GM19025 (cell line): ENCODE data around the gene ATXN1.

Source experiments
- ATAC-seq: cut with Tn5 transposase; IDR thresholded peaks from one replicate; pipeline ENCODE4 v1.9.1; 2021; ENCODE audit warnings: mild to moderate bottlenecking, low read depth, moderate library complexity; ENCODE audit not compliant: unreplicated experiment

The ATXN1 gene

DNA sequence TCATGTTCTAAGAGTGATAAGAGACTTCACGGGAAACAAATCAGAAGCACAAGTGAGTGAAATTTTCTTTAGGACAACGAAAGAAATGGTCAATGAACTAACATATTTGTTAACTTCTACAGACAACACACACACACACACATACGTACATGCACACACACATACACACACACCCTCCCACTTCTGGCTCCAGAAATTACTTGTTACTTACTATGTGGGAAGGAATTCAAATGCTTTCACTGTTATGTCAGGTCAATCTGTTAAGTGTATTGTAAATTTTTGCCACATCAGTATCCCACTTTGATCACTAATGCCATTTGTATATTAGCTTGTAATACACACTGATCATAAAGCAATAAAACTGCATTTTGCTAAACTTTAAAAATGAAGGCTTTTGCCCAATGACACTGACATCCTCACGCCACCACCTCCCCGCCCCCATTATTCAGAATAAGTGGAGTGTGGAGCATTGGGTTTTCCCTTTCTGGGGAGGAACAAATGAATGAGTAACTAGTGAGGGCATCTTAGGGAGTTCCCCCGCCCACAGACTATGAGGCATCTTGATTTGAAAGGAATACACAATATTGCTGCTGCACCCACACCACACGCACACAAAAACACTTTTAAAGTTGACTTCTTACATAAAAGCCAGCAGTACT lies 76.2 kb downstream of the ATXN1 start:
- ATAC-seq: peak; percentile 61

DNA sequence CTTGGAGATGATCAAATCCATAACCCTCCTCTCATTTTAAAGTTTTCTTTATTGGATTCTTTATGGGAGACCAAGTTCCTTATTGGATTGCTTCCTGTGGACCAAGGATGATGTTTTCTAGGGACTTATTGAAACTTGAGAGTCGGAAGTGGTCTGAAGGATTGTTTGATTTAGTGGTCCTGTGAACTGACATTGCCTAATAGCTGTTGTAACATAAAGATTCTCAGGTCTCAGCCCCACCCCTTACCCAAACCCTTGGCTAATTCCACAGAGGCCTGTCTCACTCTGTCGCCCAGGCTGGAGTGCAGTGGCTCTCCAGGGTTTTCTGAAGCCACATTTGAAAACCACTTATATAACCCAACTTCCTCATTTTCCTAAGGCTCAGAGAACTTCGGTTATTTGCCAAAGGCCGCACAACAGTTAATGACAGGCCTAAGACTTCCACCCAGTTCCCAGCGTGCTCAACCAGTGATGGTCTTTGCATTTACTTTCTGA lies 77.0 kb downstream of the ATXN1 start:
- no peak for ATAC-seq

DNA sequence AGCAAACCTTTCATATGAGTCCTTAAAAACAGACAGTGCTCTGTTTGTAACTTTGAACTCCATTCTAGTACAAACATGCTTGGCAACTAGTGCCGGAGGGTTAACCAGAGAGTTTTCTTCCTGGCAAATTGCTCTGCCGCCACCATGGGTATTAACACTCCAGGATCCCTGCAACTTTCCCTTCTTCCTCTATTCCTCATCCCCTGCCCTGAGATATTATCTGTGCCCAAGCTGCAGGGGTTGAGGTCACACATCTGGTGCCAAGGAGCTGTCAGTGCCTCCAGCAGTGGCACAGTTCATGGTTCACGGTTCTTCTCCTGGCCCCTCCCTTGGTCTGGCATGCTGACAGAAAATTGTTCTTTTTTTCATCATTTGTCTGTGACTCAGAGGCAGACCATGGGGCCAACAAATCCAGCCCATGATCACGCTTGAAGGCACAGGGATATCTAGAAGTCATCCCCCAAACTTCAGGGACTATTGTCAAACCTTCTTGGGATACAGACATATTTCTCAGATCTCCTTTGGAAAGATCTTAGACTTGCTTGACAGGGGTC lies 77.5 kb downstream of the ATXN1 start:
- no peak for ATAC-seq

DNA sequence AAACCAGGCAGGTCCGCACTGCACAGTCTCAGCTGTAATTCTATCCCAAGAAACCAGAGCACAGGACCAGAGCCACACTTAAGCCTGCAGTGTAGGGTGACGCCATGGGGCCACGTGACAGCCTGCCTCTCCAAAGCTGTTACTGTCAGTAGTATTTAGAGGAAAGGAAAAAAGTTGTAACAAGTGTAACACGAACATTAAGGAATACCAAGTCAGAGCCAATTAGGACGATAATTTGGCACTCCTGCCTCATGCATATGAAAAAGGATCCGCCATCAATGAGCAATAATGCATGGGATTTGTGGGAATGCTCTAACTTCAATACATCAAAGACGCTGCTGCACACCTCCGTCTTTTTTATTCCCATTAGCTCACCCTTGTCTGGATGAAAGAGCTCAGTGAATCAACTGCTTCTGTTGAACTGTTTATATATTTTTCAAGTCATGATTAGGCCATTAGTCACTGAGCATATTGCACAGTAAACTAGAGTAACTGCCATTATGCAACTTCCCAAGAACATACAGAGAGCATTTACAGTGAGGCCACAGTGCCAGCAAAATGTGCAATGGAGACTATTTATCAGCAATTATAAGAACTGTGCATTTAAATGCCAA lies 79.9 kb downstream of the ATXN1 start:
- ATAC-seq: no peak

DNA sequence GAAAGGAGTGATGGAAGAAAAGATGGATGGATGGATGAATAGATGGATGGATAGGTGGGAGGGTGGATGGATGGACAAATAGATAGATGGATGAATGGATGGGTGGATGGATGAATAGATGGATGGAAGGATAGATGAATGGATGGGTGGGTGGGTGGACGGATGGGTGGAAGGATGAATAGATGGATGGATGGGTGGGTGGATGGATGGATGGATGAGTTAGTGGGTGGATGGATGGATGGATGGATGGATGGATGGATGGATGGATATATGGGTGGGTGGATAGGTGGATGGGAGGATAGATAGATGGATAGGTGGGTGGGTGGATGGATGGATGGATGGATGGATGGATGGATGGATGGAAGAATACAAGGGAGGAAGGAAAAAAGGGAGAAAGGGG lies 82.2 kb downstream of the ATXN1 start:
- no peak for ATAC-seq

DNA sequence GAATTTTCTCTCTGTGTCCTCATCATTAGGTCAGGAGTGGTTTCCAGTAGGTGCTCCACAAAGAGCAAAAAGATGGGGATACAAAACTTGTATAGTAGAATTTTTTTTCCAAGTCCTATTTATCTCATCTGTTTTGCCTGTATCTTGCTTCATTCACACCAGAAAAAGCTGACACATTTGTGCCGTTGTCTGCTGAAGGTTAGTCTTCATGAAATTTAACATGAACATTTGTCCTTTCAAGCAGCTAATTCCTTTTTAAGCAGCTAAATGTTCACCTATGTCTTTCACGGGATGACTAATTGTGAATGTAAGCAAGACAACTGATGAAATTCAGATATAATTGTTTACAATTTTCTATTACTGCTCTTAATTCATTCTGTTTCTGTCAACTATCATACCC lies 83.8 kb downstream of the ATXN1 start:
- ATAC-seq: no peak

DNA sequence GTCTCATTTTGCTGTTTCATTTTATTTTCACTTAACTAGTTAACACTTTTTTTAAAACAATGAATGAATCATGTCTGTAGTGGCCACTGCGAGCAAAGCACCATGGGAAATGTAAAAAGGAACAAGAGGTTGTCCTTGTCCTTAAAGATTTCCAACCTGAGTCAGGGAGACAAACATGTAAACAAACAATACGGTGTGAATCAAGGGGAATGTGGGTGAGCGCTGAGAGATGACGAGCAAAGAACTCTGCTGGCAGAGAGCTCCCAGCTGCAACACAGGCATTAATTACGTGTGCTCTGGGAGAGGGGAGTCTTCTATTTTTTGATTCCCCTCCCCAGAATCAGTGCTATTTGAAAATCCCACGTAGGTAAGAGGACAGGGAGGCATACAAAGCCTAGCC lies 84.3 kb downstream of the ATXN1 start:
- ATAC-seq: no peak

DNA sequence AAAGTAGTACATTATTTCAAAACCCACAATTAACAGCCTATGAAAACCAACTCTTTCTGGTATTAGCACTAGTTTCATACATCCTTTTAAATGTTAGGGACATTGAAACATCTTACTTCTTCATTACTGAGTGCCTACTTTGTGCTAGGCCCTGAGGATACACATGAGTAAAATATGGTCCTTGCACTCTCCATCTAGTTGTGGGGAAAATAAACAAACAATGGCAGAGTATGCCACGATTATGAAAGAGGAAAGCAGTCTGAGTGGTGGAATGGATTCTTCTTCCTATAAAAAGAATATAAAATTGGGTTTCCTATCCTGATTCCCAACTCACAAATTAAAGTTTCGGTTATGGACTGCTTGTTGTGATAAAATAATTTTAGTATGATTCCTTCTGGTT lies 84.9 kb downstream of the ATXN1 start:
- ATAC-seq: no peak

DNA sequence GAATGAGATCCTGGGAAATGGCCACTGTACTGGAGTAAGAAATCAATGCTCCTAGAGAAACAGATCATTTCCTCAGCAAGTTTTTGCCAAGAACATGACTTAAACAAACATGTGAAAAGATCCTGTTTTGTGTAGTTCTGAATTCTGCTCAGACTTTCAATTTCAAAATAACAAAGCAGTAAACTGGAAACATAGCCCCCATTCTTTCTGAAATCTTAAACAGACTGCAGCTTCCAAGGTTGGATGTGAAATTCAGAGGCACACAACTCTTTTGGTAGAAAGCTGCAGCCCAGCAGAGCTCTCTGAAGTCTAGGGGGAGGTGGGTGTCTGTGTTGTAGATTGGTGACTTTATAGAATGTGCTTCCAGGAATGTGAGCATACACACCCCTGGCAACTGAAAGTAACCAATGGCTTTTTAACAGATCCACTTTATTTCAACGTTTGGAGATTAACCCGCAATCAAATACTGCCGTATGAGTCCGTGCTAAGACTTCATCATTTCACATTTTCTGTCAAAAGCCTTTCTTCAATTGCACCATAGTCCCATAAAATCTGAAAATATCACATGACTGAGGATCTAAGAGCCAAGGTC lies 86.4 kb downstream of the ATXN1 start:
- ATAC-seq: no peak

DNA sequence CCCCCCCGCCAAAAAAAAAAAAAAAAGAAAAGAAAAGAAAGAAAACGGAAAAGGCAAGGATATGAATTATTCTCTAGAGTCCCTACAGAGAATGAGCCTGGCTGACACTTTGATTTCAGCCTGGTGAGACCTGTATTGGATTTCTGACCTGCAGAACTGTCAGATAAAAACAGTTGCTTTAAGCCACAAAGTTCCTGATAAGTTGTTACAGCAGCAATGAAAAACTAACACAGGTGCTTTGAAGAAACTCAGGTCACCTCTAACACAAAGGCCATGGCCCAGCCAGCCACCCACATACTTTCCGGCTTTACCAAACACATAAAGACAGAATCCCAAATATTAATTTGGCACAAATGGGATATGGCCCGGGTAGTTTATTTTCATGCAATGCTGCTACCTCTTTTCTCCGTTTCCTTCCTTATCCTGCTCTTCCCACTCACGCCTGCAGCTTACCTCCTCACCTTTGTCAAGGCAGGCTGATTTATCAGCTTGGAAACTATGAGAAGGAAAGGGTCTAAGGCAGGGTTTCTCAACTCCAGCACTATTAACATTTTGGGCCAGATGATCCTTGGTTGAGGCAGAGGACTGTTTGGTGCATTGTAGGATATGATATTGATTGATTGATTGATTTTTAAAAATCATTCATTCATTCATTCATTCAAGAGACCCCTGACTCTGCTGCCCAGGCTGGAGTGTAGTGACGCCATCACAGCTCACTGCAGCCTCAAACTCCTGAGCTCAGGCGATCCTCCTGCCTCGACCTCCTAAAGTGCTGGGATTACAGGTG lies 88.1 kb downstream of the ATXN1 start:
- no peak for ATAC-seq

DNA sequence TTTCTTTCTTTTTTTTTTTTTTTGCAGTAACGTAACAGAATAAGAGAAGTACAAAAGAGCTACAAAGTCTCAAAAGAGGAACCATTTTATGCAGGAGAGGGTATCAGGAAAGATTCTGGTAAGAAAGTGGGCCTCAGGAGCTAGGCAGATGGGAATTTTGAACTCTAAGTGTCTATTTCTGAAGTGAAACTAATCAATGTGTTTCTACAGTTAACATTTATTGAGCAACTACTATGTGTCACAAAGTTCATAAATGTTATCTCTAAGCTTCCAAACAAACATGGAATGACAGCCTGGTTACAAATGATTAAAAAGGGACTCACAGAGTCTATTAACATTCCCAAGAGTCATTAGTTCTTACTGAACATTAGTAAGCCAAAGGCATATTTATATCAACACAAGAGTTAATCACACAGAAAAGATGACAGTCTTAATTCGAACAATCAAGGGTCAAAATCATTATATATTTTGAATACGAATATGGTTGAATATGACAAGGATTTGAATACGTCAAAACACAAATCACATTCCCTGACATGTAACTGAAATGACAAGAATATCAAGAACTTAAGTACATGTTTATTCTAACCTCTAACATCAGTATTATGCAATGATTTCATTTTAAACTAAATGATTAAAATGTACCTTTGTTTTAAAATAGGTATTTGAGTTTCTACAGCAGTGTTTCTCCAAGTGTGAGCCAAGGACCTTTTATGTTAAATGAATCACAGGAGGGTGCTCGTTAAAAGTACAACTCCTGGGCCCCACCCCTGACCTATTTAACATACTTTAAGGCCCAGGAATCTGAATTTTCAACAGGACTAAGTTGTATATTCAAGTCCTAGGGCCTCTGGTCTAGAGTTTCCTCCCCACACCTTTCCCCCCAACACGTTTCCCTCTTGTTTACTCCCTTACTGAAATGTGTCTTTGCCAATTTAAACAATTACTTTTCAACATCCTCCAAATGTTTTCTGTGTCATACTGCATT lies 89.7 kb downstream of the ATXN1 start:
- ATAC-seq: no peak

DNA sequence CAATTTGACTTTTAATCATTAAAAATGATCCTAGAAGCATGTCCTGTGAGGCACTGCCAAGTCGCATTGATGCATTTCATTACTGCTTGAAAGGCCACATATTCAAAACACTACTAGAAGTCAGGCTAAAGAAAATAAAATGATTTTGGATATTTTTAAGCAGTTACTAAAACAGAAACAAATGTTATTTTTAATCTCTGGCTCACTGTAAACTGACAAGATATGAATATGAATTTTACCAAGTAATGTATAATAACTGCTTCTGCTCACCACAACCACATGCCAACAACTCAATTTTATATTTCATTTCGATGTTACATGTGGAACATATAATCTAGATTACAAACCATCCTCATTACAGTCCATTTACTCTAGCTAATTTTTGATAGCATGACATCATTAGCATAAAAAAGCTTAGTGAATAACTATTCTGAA lies 90.6 kb downstream of the ATXN1 start:
- ATAC-seq: no peak

DNA sequence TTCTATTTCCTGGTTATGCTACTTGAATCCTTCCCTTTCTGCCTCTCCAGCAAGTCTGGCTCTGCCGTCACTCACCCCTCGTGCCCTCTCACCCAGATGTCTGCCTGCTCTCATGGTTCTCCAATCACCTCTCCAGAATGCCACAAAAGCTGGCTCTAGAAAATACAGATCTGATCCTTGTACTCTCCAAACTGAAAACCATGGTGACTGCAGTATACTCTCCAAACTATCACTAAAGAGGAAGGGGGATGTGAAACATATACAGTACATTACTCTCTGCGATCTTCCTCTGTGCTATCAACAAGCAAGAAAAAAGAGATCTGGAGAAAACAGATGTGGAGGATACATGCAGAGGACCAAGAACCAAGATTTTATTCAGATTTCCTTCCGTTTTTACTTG lies 91.1 kb downstream of the ATXN1 start:
- no peak for ATAC-seq

DNA sequence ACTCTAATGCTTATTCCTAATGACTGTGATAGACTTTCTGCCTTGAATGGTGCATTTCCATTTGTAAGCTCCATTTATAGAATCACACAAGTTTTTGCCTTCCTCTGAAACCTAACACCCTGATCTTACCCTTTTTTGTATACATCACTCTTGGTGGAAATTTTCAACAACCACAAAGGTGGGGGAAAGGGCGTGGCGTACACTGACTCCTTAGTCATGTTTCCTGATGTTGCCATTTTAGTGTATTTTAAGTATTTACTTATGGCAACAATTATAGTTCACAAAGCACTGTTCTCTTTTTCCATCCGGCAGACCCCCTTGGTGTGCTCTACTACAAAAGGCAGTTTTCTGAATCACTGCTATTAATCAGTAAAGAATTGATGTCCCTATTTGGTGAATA lies 92.0 kb downstream of the ATXN1 start:
- ATAC-seq: no peak

DNA sequence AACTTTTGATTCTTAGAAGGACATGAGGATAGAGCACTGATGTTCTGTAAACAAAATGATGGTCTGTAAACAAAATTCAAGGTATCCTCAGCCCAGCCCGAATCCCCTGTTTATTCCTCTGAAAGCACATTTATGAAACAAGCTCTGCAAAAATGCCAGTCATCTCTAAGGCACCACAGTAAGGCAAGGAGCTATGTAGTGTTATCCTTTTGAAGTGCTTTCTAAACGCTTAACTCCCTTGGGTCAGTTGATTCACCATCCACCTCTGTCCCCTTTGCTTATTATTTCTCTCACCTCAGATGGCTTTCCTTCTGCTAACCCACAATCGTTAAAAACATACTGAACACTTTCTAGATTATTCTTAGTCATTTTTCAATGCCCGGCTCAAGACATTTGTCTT lies 93.8 kb downstream of the ATXN1 start:
- no peak for ATAC-seq

DNA sequence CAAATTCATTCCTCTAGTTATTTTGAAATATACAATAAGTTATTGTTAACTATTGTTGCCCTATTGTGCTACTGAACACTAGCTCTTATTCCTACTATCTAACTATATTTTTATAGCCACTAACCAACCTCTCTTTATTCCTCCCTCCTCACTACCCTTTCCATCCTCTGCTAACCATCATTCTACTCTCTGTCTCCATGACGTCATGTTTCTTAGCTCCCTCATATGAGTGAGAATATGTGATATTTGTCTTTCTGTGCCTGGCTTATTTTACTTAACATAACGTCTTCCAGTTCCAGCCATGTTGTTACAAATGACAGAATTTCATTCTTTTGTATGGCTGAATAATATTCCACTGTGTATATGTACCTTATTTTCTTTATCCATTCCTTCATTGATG lies 95.3 kb downstream of the ATXN1 start:
- ATAC-seq: no peak

DNA sequence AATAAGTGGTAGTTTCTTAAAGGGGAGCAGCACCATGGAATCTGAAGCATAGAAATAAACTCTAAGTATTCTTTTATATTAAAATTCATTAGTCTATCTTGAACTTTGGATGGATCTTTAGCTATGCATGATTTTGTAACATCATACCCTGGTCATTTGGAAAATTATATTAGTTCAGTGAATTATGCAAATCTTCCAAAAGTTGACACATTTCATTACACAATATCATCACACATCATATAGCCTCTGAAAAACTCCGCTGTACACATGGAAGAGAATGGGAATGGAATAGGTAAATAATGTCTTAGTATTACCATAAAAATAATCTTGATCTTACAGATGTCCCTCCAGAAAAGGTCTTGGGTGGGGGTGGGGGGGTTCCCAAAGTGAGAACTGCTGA lies 96.1 kb downstream of the ATXN1 start:
- no peak for ATAC-seq

DNA sequence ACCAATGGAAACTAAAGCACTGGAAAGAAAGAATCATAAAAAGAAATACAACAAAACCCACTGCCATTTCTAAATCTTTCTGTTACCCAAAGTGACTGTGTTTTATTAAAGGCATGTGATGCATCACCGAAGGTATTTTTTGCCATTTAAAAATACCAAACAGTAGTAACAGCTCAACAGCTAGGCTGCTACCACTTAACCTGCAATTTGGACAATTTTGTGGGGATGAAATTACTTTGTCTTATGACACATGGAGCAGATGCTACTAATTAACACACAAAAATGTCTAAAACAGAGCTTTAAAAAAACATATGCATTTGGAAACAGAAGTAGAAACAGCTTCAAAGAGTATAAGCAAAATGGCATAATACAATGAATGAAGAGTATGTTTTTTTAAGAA lies 97.4 kb downstream of the ATXN1 start:
- ATAC-seq: no peak

DNA sequence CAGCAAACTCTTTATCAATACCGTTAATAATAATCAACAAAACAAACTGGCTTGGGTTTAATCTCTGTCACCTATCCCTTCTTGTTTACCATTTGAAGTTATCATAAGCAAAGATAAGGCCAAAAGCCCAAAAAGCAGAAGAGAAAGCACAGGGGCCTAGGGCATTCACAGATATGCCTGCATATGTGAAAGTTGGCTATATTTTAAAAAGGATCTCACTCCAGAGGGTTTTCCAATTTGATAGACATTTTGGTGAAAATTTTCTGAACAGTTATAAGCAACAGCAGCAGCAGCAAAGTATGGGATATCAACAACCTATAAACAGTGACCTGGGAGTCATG lies 101.1 kb downstream of the ATXN1 start:
- ATAC-seq: no peak
